B cell (primary cell): ENCODE results near the gene WT1. TPM values are rescaled to one million over a fixed set of nuclear protein-coding genes. Genes with fewer than 3 reads are reported as not detected.

Experiments
- ATAC-seq: fragments of 200-7000 bp; cut with Tn5 transposase; one replicate; pipeline ENCODE4 v1.10.0; 2021; ENCODE audit warnings: low read depth, mild to moderate bottlenecking, moderate number of reproducible peaks, moderate library complexity
- CTCF ChIA-PET: fragments of 350-600 bp; sonication (Branson Sonifier 250); formaldehyde crosslinking; loops from one replicate; lab custom pipeline; 2021; ENCODE audit warnings: antibody characterized with exemption, inconsistent platforms; lab: Charles Lee
- POLR2A ChIA-PET: fragments of 350-600 bp; sonication (Branson Sonifier 250); formaldehyde crosslinking; loops from one replicate; lab custom pipeline; 2021; ENCODE audit warnings: antibody characterized with exemption; lab: Charles Lee
- DNase-seq: peaks from one replicate; pipeline ENCODE4 v3.0.0; 2013
- H2AFZ ChIP-seq: 2 replicates; pipeline ENCODE4 v1.6.1; 2012; ENCODE audit warnings: mild to moderate bottlenecking, low read depth, low read length; ENCODE audit not compliant: insufficient read depth, poor library complexity, severe bottlenecking
- H3K27ac ChIP-seq, 2 donors: 1 replicate in 1 of 2; 2 replicates in 1 of 2; pipeline ENCODE4 v1.5.1; 2012 to 2013; ENCODE audit warnings: low read length in 2 of 2, mild to moderate bottlenecking in 2 of 2, moderate library complexity in 1 of 2
- H3K27me3 ChIP-seq, 4 experiments: fragments of 200-600 bp in 1 of 4; sonication (generic) in 1 of 4; replicated peaks in 1 of 4; 1 replicate in 2 of 4; 2 replicates in 2 of 4; pipeline versions ENCODE4 v1.6.1 to v1.7.0; 2013 to 2016; ENCODE audit warnings: low read length in 3 of 4, mild to moderate bottlenecking in 2 of 4, mixed read lengths in 1 of 4, moderate library complexity in 1 of 4; ENCODE audit not compliant: insufficient read depth in 4 of 4, control insufficient read depth in 3 of 4; ENCODE audit errors: control extremely low read depth in 1 of 4
- H3K36me3 ChIP-seq, 2 experiments: replicated peaks in 1 of 2; 1 replicate in 1 of 2; 2 replicates in 1 of 2; pipeline versions ENCODE4 v1.6.1 to v1.7.1; 2013; ENCODE audit warnings: low read length in 1 of 2; ENCODE audit not compliant: insufficient read depth in 2 of 2, control insufficient read depth in 1 of 2; ENCODE audit errors: control extremely low read depth in 1 of 2, extremely low read depth in 1 of 2
- H3K4me1 ChIP-seq, 2 donors: fragments of 200-600 bp in 1 of 2; sonication (generic) in 1 of 2; 1 replicate in 1 of 2; 2 replicates in 1 of 2; pipeline versions ENCODE4 v1.5.1 to v1.6.1; 2013 to 2017; ENCODE audit warnings: low read length in 2 of 2; ENCODE audit not compliant: control insufficient read depth in 2 of 2, insufficient read depth in 2 of 2
- H3K4me2 ChIP-seq: replicated peaks from 2 replicates; pipeline ENCODE3; 2012; ENCODE audit warnings: mild to moderate bottlenecking, low read depth, low read length; ENCODE audit not compliant: poor library complexity, severe bottlenecking
- H3K4me3 ChIP-seq, 5 experiments: fragments of 200-600 bp in 1 of 5; sonication (generic) in 1 of 5; 1 replicate in 3 of 5; 2 replicates in 2 of 5; pipeline versions ENCODE4 v1.5.1 to v1.7.0; 2011 to 2016; ENCODE audit warnings: low read length in 4 of 5, mild to moderate bottlenecking in 4 of 5, low read depth in 2 of 5, control low read depth in 1 of 5, moderate library complexity in 1 of 5; ENCODE audit not compliant: insufficient read depth in 1 of 5; ENCODE audit errors: control extremely low read depth in 1 of 5, extremely low read depth in 1 of 5
- H3K79me2 ChIP-seq: fragments of 200-600 bp; sonication (generic); one replicate; pipeline ENCODE4 v1.6.0; 2016; ENCODE audit warnings: low read length; ENCODE audit not compliant: control insufficient read depth, insufficient read depth
- H3K9ac ChIP-seq: fragments of 200-600 bp; sonication (generic); 2 replicates; pipeline ENCODE4 v1.6.1; 2017; ENCODE audit warnings: mild to moderate bottlenecking, low read length, moderate library complexity
- H3K9me3 ChIP-seq, 3 donors: one replicate each; pipeline versions ENCODE4 v1.6.1 to v1.7.1; 2013; ENCODE audit warnings: low read length in 2 of 3; ENCODE audit not compliant: control insufficient read depth in 2 of 3, insufficient read depth in 1 of 3; ENCODE audit errors: control extremely low read depth in 1 of 3
- H4K20me1 ChIP-seq: 2 replicates; pipeline ENCODE4 v1.6.0; 2012; ENCODE audit warnings: mild to moderate bottlenecking, low read length; ENCODE audit not compliant: insufficient read depth, control insufficient read depth, poor library complexity, severe bottlenecking
- H3K27ac Mint-ChIP-seq: one replicate; pipeline ENCODE4 v1.8.0; 2021; ENCODE audit warnings: mixed read lengths
- H3K27me3 Mint-ChIP-seq: one replicate; pipeline ENCODE4 v1.8.0; 2021; ENCODE audit warnings: mixed read lengths
- H3K4me1 Mint-ChIP-seq: one replicate; pipeline ENCODE4 v1.8.0; 2021; ENCODE audit warnings: mixed read lengths
- H3K4me3 Mint-ChIP-seq: one replicate; pipeline ENCODE4 v1.8.0; 2021; ENCODE audit warnings: mixed read lengths
- H3K9me3 Mint-ChIP-seq: one replicate; pipeline ENCODE4 v1.8.0; 2022; ENCODE audit warnings: mixed read lengths; ENCODE audit not compliant: insufficient read depth
- CTCF ChIP-seq: fragments of 200-600 bp; IDR thresholded peaks from one replicate; pipeline ENCODE4 v1.8.0; 2022; ENCODE audit warnings: antibody characterized with exemption, mild to moderate bottlenecking
- EZH2 ChIP-seq: IDR thresholded peaks from 2 replicates; pipeline ENCODE4 v1.6.1; 2012; ENCODE audit warnings: borderline replicate concordance, low read depth, mild to moderate bottlenecking, moderate library complexity, low read length; ENCODE audit not compliant: insufficient read depth, poor library complexity, severe bottlenecking
- WGBS: methylation state at CpG from one replicate; pipeline ENCODE4 v1.1.5; 2013; ENCODE audit warnings: missing lambda C conversion rate; ENCODE audit not compliant: insufficient coverage; 5-methylcytosine and 5-hydroxymethylcytosine counted together
- intact Hi-C: fragments of 100-400 bp; cut with micrococcal nuclease; formaldehyde crosslinking; loops from one replicate; pipeline ENCODE4 v1.10.0; 2022
- polyA plus RNA-seq: library from polyadenylated mRNA; depleted of rRNA; stranded (reverse); fragments of >200 nt; gene quantifications from 2 replicates; pipeline ENCODE4 v1.2.3, GENCODE V29; 2012
- total RNA-seq, 2 donors: library from RNA; stranded (reverse); fragments of 120-200 nt in 1 of 2; gene quantifications; 1 replicate in 1 of 2; 2 replicates in 1 of 2; pipeline versions ENCODE4 v1.2.3 to v1.2.4, GENCODE V29; 2013 to 2022

The WT1 gene
- total and polyA plus RNA-seq, 2 donors (not counting 1 experiment from before 2014, with no cell fraction given): not detected

- Histone ChIP-seq H3K4me3 (no peak overlapping the region), H3K4me1 (no peaks in the 10 kb centered on the region), H4K20me1 (no peaks in the 10 kb centered on the region), H3K4me2 (no peak overlapping the region), H3K27me3 (peaks cover 0 to 66% (median 25%) of the 10 kb centered on the region in 4 experiments), H3K79me2 (no peaks in the 10 kb centered on the region), H3K9me3 (peaks cover 0 to 35% (median 0%) of the 10 kb centered on the region in 3 donors), H3K9ac (no peak overlapping the region), H2AFZ (no peak overlapping the region), H3K36me3 (no peaks in the 10 kb centered on the region), H3K27ac (no peak overlapping the region)
- Mint-ChIP-seq H3K4me1 (peaks cover 1% of the 10 kb centered on the region), H3K27ac (no peak overlapping the region), H3K9me3 (no peaks in the 10 kb centered on the region), H3K4me3 (no peak overlapping the region), H3K27me3 (peaks cover 60% of the 10 kb centered on the region)
- intact Hi-C loops: no loop called here
- TF ChIP-seq CTCF (no peak), EZH2 (no peak)
- WGBS: 17% methylated on average over 12 of the region's 18 CpGs
- CTCF ChIA-PET: no interaction called here
- no peak for ATAC-seq
- POLR2A ChIA-PET: no interaction called here
- DNase-seq: no peak
Observed at GRCh38 chr11:32427616-32427934, 7.8 kb downstream of the WT1 start.

- Histone ChIP-seq H2AFZ (no peak overlapping the region), H3K4me1 (no peaks in the 10 kb centered on the region), H3K9ac (no peak overlapping the region), H3K27ac (no peak overlapping the region), H4K20me1 (no peaks in the 10 kb centered on the region), H3K27me3 (peaks cover 0 to 61% (median 23%) of the 10 kb centered on the region in 4 experiments), H3K36me3 (no peaks in the 10 kb centered on the region), H3K4me3 (no peak overlapping the region), H3K9me3 (peaks cover 0 to 32% (median 0%) of the 10 kb centered on the region in 3 donors), H3K79me2 (no peaks in the 10 kb centered on the region), H3K4me2 (no peak overlapping the region)
- ChIA-PET POLR2A (no interaction called here), CTCF (no interaction called here)
- ATAC-seq: no peak
- WGBS: 7% methylated on average over 53 of the region's 59 CpGs
- Mint-ChIP-seq H3K9me3 (no peaks in the 10 kb centered on the region), H3K4me1 (no peaks in the 10 kb centered on the region), H3K27me3 (peaks cover 60% of the 10 kb centered on the region), H3K4me3 (no peak overlapping the region), H3K27ac (no peak overlapping the region)
- intact Hi-C loops: no loop called here
- no peak for TF ChIP-seq EZH2
- no peak for TF ChIP-seq CTCF
- no peak for DNase-seq
Observed at GRCh38 chr11:32426819-32427615, 8.3 kb downstream of the WT1 start.
